ENCODE measurements around the gene PTPRG.

PTPRG gene

DNA sequence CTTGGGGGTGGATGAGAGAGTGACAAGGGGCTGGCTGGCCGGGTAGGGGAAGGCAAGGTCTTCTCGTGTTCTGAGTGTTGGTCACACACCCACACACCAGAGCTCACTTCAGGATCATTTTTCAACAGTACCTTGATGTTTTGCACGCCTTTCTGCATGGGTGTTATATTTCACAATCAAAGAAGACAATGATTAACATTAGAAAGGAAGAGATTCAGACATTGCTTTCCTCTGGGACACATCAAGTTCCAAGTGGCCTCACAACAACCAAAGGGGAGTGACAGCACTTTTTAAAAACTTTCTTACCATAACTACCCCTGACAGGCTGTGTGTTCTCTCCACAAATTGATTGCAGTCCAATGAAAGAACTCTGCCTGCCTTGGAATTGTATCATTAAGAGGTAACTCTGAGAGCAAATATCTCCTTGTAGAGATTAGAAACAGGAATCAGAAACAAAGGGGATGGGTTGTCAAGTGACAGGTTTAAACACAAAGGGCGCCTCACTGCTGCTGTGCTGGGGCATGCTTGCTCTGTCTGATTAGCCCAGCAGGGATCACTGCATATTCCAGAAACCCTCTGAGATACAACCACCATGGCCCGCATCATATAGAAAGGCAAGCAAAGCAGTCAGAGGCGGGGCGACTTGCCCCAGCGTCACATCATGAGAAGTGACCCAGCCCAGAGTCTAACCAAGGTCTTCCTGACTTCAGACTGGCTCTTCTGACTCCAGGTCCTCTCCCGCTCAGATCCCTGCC is 581.1 kb downstream of the PTPRG start:
- no peak for DNase-seq (ENCODE audit: low read depth)
- no peak overlapping the region for H3K4me3 ChIP-seq (ENCODE audit: control insufficient read depth, low read depth, low read length)
- TF ChIP-seq, protein P1, sequence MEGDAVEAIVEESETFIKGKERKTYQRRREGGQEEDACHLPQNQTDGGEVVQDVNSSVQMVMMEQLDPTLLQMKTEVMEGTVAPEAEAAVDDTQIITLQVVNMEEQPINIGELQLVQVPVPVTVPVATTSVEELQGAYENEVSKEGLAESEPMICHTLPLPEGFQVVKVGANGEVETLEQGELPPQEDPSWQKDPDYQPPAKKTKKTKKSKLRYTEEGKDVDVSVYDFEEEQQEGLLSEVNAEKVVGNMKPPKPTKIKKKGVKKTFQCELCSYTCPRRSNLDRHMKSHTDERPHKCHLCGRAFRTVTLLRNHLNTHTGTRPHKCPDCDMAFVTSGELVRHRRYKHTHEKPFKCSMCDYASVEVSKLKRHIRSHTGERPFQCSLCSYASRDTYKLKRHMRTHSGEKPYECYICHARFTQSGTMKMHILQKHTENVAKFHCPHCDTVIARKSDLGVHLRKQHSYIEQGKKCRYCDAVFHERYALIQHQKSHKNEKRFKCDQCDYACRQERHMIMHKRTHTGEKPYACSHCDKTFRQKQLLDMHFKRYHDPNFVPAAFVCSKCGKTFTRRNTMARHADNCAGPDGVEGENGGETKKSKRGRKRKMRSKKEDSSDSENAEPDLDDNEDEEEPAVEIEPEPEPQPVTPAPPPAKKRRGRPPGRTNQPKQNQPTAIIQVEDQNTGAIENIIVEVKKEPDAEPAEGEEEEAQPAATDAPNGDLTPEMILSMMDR (conservative IDR thresholded peaks at IDR 0.05; ENCODE audit: control insufficient read depth, insufficient read depth, low read depth, low read length): no peak

DNA sequence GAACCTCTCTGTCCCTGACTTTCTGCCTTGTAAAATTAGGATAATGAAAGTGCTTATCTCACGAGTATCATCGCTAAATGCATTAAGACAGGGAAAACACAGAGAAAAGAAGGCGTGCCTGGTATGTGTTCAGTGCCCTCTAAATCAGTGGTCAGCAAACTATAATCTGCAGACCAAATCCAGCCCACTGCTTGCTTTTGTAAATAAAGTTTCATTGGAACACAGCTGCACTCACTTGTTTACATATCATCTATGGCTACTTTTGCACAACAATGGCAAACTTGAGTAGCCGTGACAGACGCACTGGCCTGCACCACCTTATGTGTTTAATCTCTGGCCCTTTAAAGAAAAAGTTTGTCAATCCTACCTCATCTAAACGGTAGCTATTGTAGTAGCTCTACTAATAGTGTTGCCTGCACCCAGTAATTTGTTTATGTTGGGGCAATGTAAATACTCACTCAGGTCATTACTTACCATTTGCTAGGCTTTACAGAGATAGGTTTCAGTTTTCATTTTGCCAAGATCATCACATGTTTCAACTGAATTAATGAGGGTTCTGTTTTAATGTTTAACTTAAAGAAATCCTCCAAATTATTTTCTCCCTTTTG is 582.6 kb downstream of the PTPRG start:
- DNase-seq (ENCODE audit: low read depth): no peak
- TF ChIP-seq, protein P1 (conservative IDR thresholded peaks at IDR 0.05; ENCODE audit: control insufficient read depth, insufficient read depth, low read depth, low read length): no peak
- no peak overlapping the region for H3K4me3 ChIP-seq (ENCODE audit: control insufficient read depth, low read depth, low read length)

DNA sequence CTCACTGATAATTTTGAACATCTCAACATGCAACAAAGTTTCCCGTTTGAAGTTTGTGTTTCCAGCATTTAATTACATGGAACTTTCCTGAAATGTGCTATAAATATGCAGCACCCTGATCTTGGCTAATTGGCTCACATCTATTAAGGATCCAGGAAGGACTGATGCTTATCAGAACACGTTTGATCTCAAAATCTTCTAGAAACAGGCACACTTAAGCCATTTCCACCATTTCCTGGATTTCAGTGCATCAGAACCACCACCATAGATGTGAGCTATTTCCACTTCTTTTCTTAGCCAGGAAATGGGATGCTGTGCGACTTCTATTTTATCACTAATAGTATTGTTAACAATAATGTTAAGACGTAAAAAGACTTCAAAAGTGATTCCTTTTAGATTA is 583.1 kb downstream of the PTPRG start:
- H3K4me3 ChIP-seq (ENCODE audit: control insufficient read depth, low read depth, low read length): no peak overlapping the region
- DNase-seq (ENCODE audit: low read depth): no peak
- TF ChIP-seq, protein P1 (conservative IDR thresholded peaks at IDR 0.05; ENCODE audit: control insufficient read depth, insufficient read depth, low read depth, low read length): no peak

DNA sequence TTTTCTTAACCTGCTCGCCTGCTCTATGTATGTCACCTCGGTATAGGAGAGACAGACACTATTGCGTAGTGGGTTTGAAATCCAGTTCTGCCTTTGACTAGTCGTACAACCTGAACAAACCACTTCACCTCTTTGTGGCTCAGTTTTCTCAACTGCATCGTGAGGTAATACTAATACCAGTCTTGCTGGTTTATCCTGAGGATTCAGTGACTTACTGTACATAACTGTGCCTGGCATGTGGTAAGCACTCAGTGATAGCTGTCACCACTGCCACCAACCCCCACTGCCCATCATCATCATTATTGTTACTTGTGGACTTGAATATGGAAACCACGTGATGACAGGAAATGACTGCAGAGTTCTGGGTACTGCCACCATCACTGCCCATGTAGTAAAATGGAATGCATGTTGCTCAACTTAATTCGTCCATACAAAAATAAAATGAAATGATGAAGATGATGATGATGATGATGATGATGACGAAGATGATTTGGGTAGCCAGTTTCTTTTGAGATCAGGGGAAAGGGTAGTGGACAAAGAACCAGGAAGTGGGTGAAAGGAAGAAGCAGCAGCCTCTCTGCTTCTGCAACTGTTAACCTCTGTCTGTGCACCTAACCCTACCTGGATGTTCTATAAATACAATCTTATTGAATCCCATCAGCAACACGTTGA is 583.9 kb downstream of the PTPRG start:
- TF ChIP-seq, protein P1 (conservative IDR thresholded peaks at IDR 0.05; ENCODE audit: control insufficient read depth, insufficient read depth, low read depth, low read length): no peak
- no peak for DNase-seq (ENCODE audit: low read depth)
- H3K4me3 ChIP-seq (ENCODE audit: control insufficient read depth, low read depth, low read length): no peak overlapping the region

DNA sequence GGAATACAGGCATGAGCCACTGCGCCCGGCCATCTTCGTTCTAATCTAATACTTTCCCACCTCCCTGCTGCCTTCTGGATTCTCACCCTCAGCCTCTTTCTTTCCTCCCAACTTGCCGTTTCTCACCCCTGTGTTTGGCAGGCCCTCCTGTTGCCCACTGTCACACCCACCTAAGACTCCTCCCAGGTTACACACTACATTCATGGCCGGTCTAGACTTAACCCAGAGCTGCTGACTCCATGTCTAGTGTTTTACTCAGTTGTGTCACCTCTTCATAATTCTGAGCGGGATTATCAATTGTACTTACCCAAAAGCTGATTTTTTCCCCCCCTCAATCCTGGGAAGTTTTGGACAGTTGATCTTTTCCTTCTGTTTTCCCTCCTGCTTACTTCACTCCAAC is 588.2 kb downstream of the PTPRG start:
- TF ChIP-seq, protein P1 (conservative IDR thresholded peaks at IDR 0.05; ENCODE audit: control insufficient read depth, insufficient read depth, low read depth, low read length): no peak
- no peak for DNase-seq (ENCODE audit: low read depth)
- no peak overlapping the region for H3K4me3 ChIP-seq (ENCODE audit: control insufficient read depth, low read depth, low read length)

DNA sequence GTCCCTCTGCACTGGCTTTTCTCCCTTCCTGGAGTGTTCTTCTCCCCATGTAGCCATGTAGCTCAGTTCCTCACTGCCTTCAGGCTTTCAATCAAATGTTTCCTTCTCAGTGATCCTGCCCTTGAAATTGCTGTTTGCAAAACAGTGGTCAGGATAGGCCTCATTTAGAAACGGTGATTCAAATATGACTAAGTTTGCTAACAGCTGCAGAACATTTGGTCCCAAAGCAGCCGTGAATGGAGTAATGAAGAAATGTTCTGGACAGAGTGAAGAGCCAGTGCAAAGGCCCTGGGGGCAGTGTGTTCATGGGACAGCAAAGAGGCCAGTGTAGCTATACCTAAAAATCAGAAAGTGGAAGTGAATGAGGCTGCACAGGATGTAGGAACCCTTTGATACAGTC is 588.6 kb downstream of the PTPRG start:
- peak; percentile 84 for DNase-seq (ENCODE audit: low read depth)
- TF ChIP-seq, protein P1 (conservative IDR thresholded peaks at IDR 0.05; ENCODE audit: control insufficient read depth, insufficient read depth, low read depth, low read length): no peak
- no peak overlapping the region for H3K4me3 ChIP-seq (ENCODE audit: control insufficient read depth, low read depth, low read length)
